Measurements from ENCODE around the gene ERGIC1. TPM values are rescaled to one million over a fixed set of nuclear protein-coding genes. Genes with fewer than 3 reads are reported as not detected.
A peak's percentile ranks its signal among the peaks of the same experiment; 100 is the strongest.

The ERGIC1 gene
- total and polyA plus RNA-seq, 2 of the 13 experiments (the other 11 are each of a cell fraction or from before 2014, with no cell fraction given): 78.5 to 184 TPM

- TF ChIP-seq HNF1B (CRISPR knock-in tag; IDR thresholded peaks at IDR 0.05) (no peak; the same call in 1 of the 2 replicates), ZNF326 (CRISPR knock-in tag; IDR thresholded peaks at IDR 0.05; ENCODE audit: borderline replicate concordance) (no peak), ZBTB33 (CRISPR knock-in tag; IDR thresholded peaks at IDR 0.05) (no peak), ATF7-NPFF (CRISPR knock-in tag; IDR thresholded peaks at IDR 0.05; ENCODE audit: low read depth) (no peak), SMC3 (IDR thresholded peaks at IDR 0.05; ENCODE audit: low read length) (no peak; the same call in 1 of the 2 replicates), ZNF709 (CRISPR knock-in tag; IDR thresholded peaks at IDR 0.05) (peak; percentile 86; the same call in 1 of the 2 replicates), FOXO1 (CRISPR knock-in tag; IDR thresholded peaks at IDR 0.05) (no peak), NR0B2 (CRISPR knock-in tag; IDR thresholded peaks at IDR 0.05) (no peak), KDM5B (CRISPR knock-in tag; IDR thresholded peaks at IDR 0.05; ENCODE audit: borderline replicate concordance) (0 out of 2 replicates have a peak, but pooled peaks have one; percentile 7), ELF1 (CRISPR knock-in tag; IDR thresholded peaks at IDR 0.05) (no peak), ZNF160 (CRISPR knock-in tag; IDR thresholded peaks at IDR 0.05) (no peak), SMAD9 (CRISPR knock-in tag; IDR thresholded peaks at IDR 0.05) (no peak), ATRX (CRISPR knock-in tag; IDR thresholded peaks at IDR 0.05; ENCODE audit: borderline replicate concordance) (no peak), ZFP36L2 (CRISPR knock-in tag; IDR thresholded peaks at IDR 0.05) (no peak), ZNF639 (CRISPR knock-in tag; conservative IDR thresholded peaks at IDR 0.05) (no peak; the same call in 1 of the 2 replicates), ZNF557 (CRISPR knock-in tag; IDR thresholded peaks at IDR 0.05) (no peak), KDM6A (CRISPR knock-in tag; IDR thresholded peaks at IDR 0.05; ENCODE audit: low read depth) (no peak; the same call in 1 of the 2 replicates), ZNF503 (CRISPR knock-in tag; IDR thresholded peaks at IDR 0.05) (no peak), CERS6 (CRISPR knock-in tag; IDR thresholded peaks at IDR 0.05) (no peak), ZNF207 (IDR thresholded peaks at IDR 0.05; ENCODE audit: borderline replicate concordance) (no peak), SMAD1 (CRISPR knock-in tag; IDR thresholded peaks at IDR 0.05; ENCODE audit: borderline replicate concordance, low read depth) (no peak)
Observed at GRCh38 chr5:172788771-172789686, 45.0 kb upstream of the ERGIC1 start (continued).
